DOHH2 (cell line): ENCODE results near the gene CD70.

Experiments used
- H3F3A ChIP-seq: fragments of 200-600 bp; sonication (generic), shearing (Covaris generic); 2 replicates; pipeline ENCODE4 v1.6.0; 2016; ENCODE audit warnings: antibody characterized with exemption, mild to moderate bottlenecking; ENCODE audit not compliant: control insufficient read depth, insufficient read depth
- H3K27ac ChIP-seq: fragments of 200-600 bp; sonication (generic); 2 replicates; pipeline ENCODE4 v1.5.1; 2014; ENCODE audit warnings: low read depth, mild to moderate bottlenecking, low read length, moderate library complexity
- H3K27me3 ChIP-seq: fragments of 200-600 bp; sonication (generic); 2 replicates; pipeline ENCODE4 v1.6.1; 2014; ENCODE audit warnings: mild to moderate bottlenecking, low read length, mixed read lengths; ENCODE audit not compliant: control insufficient read depth
- H3K36me3 ChIP-seq: fragments of 200-600 bp; sonication (generic); 2 replicates; pipeline ENCODE4 v1.6.1; 2014; ENCODE audit warnings: mild to moderate bottlenecking, low read length, moderate library complexity, mixed read lengths; ENCODE audit not compliant: control insufficient read depth
- H3K4me1 ChIP-seq: fragments of 200-600 bp; sonication (generic); 2 replicates; pipeline ENCODE4 v1.6.1; 2014; ENCODE audit warnings: mild to moderate bottlenecking, low read length, mixed read lengths; ENCODE audit not compliant: control insufficient read depth
- H3K4me2 ChIP-seq: fragments of 200-600 bp; sonication (generic); 2 replicates; pipeline ENCODE4 v1.6.0; 2014; ENCODE audit warnings: mild to moderate bottlenecking, low read length, moderate library complexity
- H3K4me3 ChIP-seq: fragments of 200-600 bp; sonication (generic); 2 replicates; pipeline ENCODE4 v1.5.1; 2014; ENCODE audit warnings: mild to moderate bottlenecking, low read length, mixed read lengths
- H3K79me2 ChIP-seq: fragments of 200-600 bp; sonication (generic); 2 replicates; pipeline ENCODE4 v1.6.1; 2014; ENCODE audit warnings: mild to moderate bottlenecking, low read length, mixed read lengths; ENCODE audit not compliant: control insufficient read depth
- H3K9me2 ChIP-seq: fragments of 200-600 bp; sonication (generic); replicated peaks from 2 replicates; pipeline ENCODE4 v1.6.1; 2014; ENCODE audit warnings: mild to moderate bottlenecking, low read length, mixed read lengths; ENCODE audit not compliant: control insufficient read depth
- H3K9me3 ChIP-seq: fragments of 200-600 bp; sonication (generic); 2 replicates; pipeline ENCODE4 v1.6.1; 2014; ENCODE audit warnings: antibody characterized with exemption, low read length, mixed read lengths; ENCODE audit not compliant: control insufficient read depth, insufficient read depth
- H4K20me1 ChIP-seq: fragments of 200-600 bp; sonication (generic); 2 replicates; pipeline ENCODE4 v1.6.0; 2014; ENCODE audit warnings: low read depth, mild to moderate bottlenecking, antibody characterized with exemption, low read length, moderate library complexity; ENCODE audit not compliant: control insufficient read depth, insufficient read depth
- CTCF ChIP-seq: fragments of 200-600 bp; sonication (generic); IDR thresholded peaks from one replicate; pipeline ENCODE4 v1.5.1; 2014; ENCODE audit warnings: antibody characterized with exemption, mild to moderate bottlenecking, low read depth, low read length; ENCODE audit not compliant: poor library complexity, severe bottlenecking
- EZH2phosphoT487 ChIP-seq: fragments of 200-600 bp; sonication (generic); IDR thresholded peaks from 2 replicates; pipeline ENCODE4 v1.6.1; 2017; ENCODE audit warnings: borderline replicate concordance, mild to moderate bottlenecking, antibody characterized with exemption, low read length, moderate library complexity, mixed read lengths

The CD70 gene

GRCh38 chr19:6573350-6573749, 17.6 kb downstream of the CD70 start:
- Histone ChIP-seq H4K20me1 (no peaks in the 10 kb centered on the region), H3K36me3 (peaks cover 5% of the 10 kb centered on the region), H3K4me1 (peaks cover 51% of the 10 kb centered on the region), H3K4me3 (no peak overlapping the region), H3K79me2 (no peaks in the 10 kb centered on the region), H3K4me2 (no peak overlapping the region), H3F3A (peaks cover 20% of the 10 kb centered on the region), H3K9me3 (peaks cover 11% of the 10 kb centered on the region), H3K27me3 (0 out of 2 replicates have a peak, but pooled peaks cover 4% of the 10 kb centered on the region), H3K9me2 (no peaks in the 10 kb centered on the region), H3K27ac (no peak overlapping the region)
- no peak for TF ChIP-seq EZH2phosphoT487
- TF ChIP-seq CTCF = no peak

GRCh38 chr19:6572217-6572616, 18.7 kb downstream of the CD70 start:
- Histone ChIP-seq H4K20me1 (no peaks in the 10 kb centered on the region), H3F3A (peaks cover 14% of the 10 kb centered on the region), H3K4me1 (peaks cover 41% of the 10 kb centered on the region), H3K4me2 (no peak overlapping the region), H3K79me2 (no peaks in the 10 kb centered on the region), H3K4me3 (no peak overlapping the region), H3K36me3 (peaks cover 5% of the 10 kb centered on the region), H3K27ac (no peak overlapping the region), H3K9me2 (no peaks in the 10 kb centered on the region), H3K9me3 (peaks cover 18% of the 10 kb centered on the region), H3K27me3 (0 out of 2 replicates have a peak, but pooled peaks cover 4% of the 10 kb centered on the region)
- TF ChIP-seq CTCF (no peak), EZH2phosphoT487 (no peak)

- peaks cover 31% of the 10 kb centered on the region for H3K4me1 ChIP-seq
- H3K4me3 ChIP-seq = no peak overlapping the region
- peaks cover 4% of the 10 kb centered on the region for H3F3A ChIP-seq
- no peaks in the 10 kb centered on the region for H3K79me2 ChIP-seq
- H3K9me3 ChIP-seq = peaks cover 25% of the 10 kb centered on the region
- H4K20me1 ChIP-seq = no peaks in the 10 kb centered on the region
- no peak overlapping the region for H3K27ac ChIP-seq
- H3K4me2 ChIP-seq = no peak overlapping the region
- no peaks in the 10 kb centered on the region for H3K36me3 ChIP-seq
- H3K27me3 ChIP-seq = 0 out of 2 replicates have a peak, but pooled peaks cover 4% of the 10 kb centered on the region
- TF ChIP-seq CTCF (no peak), EZH2phosphoT487 (no peak)
- H3K9me2 ChIP-seq = no peaks in the 10 kb centered on the region
Observed at GRCh38 chr19:6571167-6571566, 19.8 kb downstream of the CD70 start.
